NCI-H524 (cell line): ENCODE results near the gene DUOX2.
"Not testable (repeated sequence)": the region's sequence is repeated elsewhere in the genome, so short reads cannot be mapped to it uniquely, and the experiment has no call there.

Experiments
- DNase-seq, 2 experiments: peaks; one replicate each; lab custom pipeline; 2025; lab: John Stamatoyannopoulos, UW

DUOX2 gene

GRCh38 chr15:45118996-45119395 lies 5.0 kb upstream of the DUOX2 start:
- no peak for DNase-seq

- peak; percentile 92 to 95 for DNase-seq
Measured at GRCh38 chr15:45118131-45118588, 4.2 kb upstream of the DUOX2 start.

GRCh38 chr15:45117308-45118130 lies 3.5 kb upstream of the DUOX2 start:
- DNase-seq = no peak

GRCh38 chr15:45116482-45117307 lies 2.7 kb upstream of the DUOX2 start:
- peak in 1 of 2 experiments; percentile 52 for DNase-seq

- DNase-seq = no peak
Measured at GRCh38 chr15:45116006-45116481, 2.1 kb upstream of the DUOX2 start.

- DNase-seq = no peak
Measured at GRCh38 chr15:45115312-45115820, 1.4 kb upstream of the DUOX2 start.

GRCh38 chr15:45114751-45115085 lies 746 bp upstream of the DUOX2 start:
- DNase-seq = no peak

GRCh38 chr15:45113380-45113990 lies 487 bp downstream of the DUOX2 start:
- DNase-seq = peak; percentile 39 to 69

- peak; percentile 39 to 61 for DNase-seq
Measured at GRCh38 chr15:45112591-45113379, 1.2 kb downstream of the DUOX2 start.

- DNase-seq = no peak
Measured at GRCh38 chr15:45112143-45112590, 1.8 kb downstream of the DUOX2 start.

- no peak for DNase-seq
Measured at GRCh38 chr15:45111390-45112142, 2.4 kb downstream of the DUOX2 start.

GRCh38 chr15:45110256-45110820 lies 3.6 kb downstream of the DUOX2 start:
- DNase-seq = no peak

GRCh38 chr15:45107941-45108630 lies 5.9 kb downstream of the DUOX2 start:
- DNase-seq = no peak

- DNase-seq = no peak
Measured at GRCh38 chr15:45106002-45106790, 7.8 kb downstream of the DUOX2 start.

GRCh38 chr15:45105586-45105985 lies 8.4 kb downstream of the DUOX2 start:
- no peak for DNase-seq

GRCh38 chr15:45104170-45104569 lies 9.8 kb downstream of the DUOX2 start:
- not testable (repeated sequence) for DNase-seq

GRCh38 chr15:45102226-45102625 lies 11.7 kb downstream of the DUOX2 start:
- DNase-seq = no peak

- DNase-seq = no peak
Measured at GRCh38 chr15:45101749-45102148, 12.2 kb downstream of the DUOX2 start.
